Hepatocyte (in vitro differentiated cells): ENCODE measurements around the gene GALNT17. TPM values are rescaled to one million over a fixed set of nuclear protein-coding genes. Genes with fewer than 3 reads are reported as not detected.

ENCODE experiments used
- DNase-seq: peaks from one replicate; pipeline ENCODE4 v3.0.0-alpha.2; 2016; ENCODE audit warnings: low spot score
- H2AFZ ChIP-seq: fragments of 200-600 bp; sonication (generic); 2 replicates; pipeline ENCODE4 v1.6.0; 2016; ENCODE audit warnings: antibody characterized with exemption, mild to moderate bottlenecking
- H3K27ac ChIP-seq: fragments of 200-600 bp; sonication (generic); 2 replicates; pipeline ENCODE4 v1.5.1; 2016; ENCODE audit warnings: mild to moderate bottlenecking
- H3K27me3 ChIP-seq: fragments of 200-600 bp; sonication (generic); 2 replicates; pipeline ENCODE4 v1.6.1; 2016
- H3K36me3 ChIP-seq: fragments of 200-600 bp; sonication (generic); replicated peaks from 2 replicates; pipeline ENCODE4 v1.5.1; 2016; ENCODE audit warnings: low read depth; ENCODE audit not compliant: insufficient read depth
- H3K4me1 ChIP-seq: fragments of 200-600 bp; sonication (generic); 2 replicates; pipeline ENCODE4 v1.5.1; 2016; ENCODE audit warnings: mild to moderate bottlenecking, moderate library complexity; ENCODE audit not compliant: insufficient read depth
- H3K4me2 ChIP-seq: fragments of 200-600 bp; sonication (generic); 2 replicates; pipeline ENCODE4 v1.6.0; 2016
- H3K4me3 ChIP-seq: fragments of 200-600 bp; sonication (generic); 2 replicates; pipeline ENCODE4 v1.5.1; 2016; ENCODE audit warnings: mild to moderate bottlenecking
- H3K79me2 ChIP-seq: fragments of 200-600 bp; sonication (generic); 2 replicates; pipeline ENCODE4 v1.6.0; 2017; ENCODE audit warnings: mild to moderate bottlenecking
- H3K9me2 ChIP-seq: fragments of 200-600 bp; sonication (generic); replicated peaks from 2 replicates; pipeline ENCODE4 v1.6.0; 2017; ENCODE audit warnings: mild to moderate bottlenecking; ENCODE audit not compliant: insufficient read depth
- H3K9me3 ChIP-seq: fragments of 200-600 bp; sonication (generic); 2 replicates; pipeline ENCODE4 v1.5.1; 2016; ENCODE audit warnings: low read depth, mild to moderate bottlenecking
- H4K20me1 ChIP-seq: fragments of 200-600 bp; sonication (generic); 2 replicates; pipeline ENCODE4 v1.6.0; 2016; ENCODE audit warnings: mild to moderate bottlenecking; ENCODE audit not compliant: insufficient read depth, poor library complexity, severe bottlenecking
- EZH2 ChIP-seq: fragments of 200-600 bp; sonication (generic); IDR thresholded peaks from 2 replicates; pipeline ENCODE4 v1.6.1; 2016; ENCODE audit warnings: antibody characterized with exemption, mild to moderate bottlenecking, borderline replicate concordance
- EZH2phosphoT487 ChIP-seq: fragments of 200-600 bp; sonication (generic); IDR thresholded peaks from one replicate; pipeline ENCODE4 v1.6.1; 2018; ENCODE audit warnings: antibody characterized with exemption, mild to moderate bottlenecking, low read depth, moderate library complexity; ENCODE audit not compliant: unreplicated experiment, severe bottlenecking
- WGBS: methylation state at CpG from one replicate; pipeline ENCODE4 v1.1.6; 2016; ENCODE audit warnings: low lambda C conversion rate; ENCODE audit errors: missing lambda C conversion rate; 5-methylcytosine and 5-hydroxymethylcytosine counted together
- polyA plus RNA-seq: library from polyadenylated mRNA; unstranded; fragments of >200 nt; fragmentation: Nextera tagmentation; extraction: Ambion mirVana; gene quantifications from 2 replicates; pipeline ENCODE4 v1.2.1, GENCODE V29; 2016
- total RNA-seq: library from RNA; depleted of rRNA; stranded (reverse); fragments of >200 nt; gene quantifications from 2 replicates; pipeline ENCODE4 v1.2.3, GENCODE V29; 2014
- TF ChIP-seq, protein P1 (sequence below): fragments of 200-600 bp; sonication (generic); IDR thresholded peaks from 2 replicates; pipeline ENCODE4 v1.5.1; 2016; ENCODE audit warnings: antibody characterized with exemption, mild to moderate bottlenecking; ENCODE audit not compliant: poor library complexity

The GALNT17 gene
- total and polyA plus RNA-seq, 2 experiments from 2014 or later, result 4.3 to 8.1 TPM

DNA sequence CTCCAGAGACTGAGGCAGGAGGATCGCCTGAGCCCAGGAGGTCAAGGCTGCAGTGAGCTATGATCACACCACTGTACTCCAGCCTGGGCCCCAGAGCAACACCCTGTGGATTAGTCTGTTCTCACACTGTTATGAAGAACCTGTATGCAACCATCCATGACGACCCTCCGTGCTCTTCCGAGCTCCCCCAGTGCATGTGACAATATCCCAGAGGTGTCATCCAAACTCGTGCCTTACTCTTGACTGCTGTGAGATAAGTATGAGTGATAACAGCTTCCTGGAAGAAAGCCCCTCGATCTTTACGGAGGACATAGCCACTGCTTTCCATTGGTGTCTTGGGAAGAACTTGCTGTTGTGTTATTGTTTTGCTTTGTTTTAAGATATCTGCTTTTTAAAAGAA, 591.9 kb downstream of the GALNT17 start:
- H3K79me2 ChIP-seq, result no peaks in the 10 kb centered on the region
- no peaks in the 10 kb centered on the region for H3K36me3 ChIP-seq
- no peak overlapping the region for H3K4me2 ChIP-seq
- H3K4me1 ChIP-seq, result no peaks in the 10 kb centered on the region
- TF ChIP-seq, protein P1, sequence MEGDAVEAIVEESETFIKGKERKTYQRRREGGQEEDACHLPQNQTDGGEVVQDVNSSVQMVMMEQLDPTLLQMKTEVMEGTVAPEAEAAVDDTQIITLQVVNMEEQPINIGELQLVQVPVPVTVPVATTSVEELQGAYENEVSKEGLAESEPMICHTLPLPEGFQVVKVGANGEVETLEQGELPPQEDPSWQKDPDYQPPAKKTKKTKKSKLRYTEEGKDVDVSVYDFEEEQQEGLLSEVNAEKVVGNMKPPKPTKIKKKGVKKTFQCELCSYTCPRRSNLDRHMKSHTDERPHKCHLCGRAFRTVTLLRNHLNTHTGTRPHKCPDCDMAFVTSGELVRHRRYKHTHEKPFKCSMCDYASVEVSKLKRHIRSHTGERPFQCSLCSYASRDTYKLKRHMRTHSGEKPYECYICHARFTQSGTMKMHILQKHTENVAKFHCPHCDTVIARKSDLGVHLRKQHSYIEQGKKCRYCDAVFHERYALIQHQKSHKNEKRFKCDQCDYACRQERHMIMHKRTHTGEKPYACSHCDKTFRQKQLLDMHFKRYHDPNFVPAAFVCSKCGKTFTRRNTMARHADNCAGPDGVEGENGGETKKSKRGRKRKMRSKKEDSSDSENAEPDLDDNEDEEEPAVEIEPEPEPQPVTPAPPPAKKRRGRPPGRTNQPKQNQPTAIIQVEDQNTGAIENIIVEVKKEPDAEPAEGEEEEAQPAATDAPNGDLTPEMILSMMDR, result no peak
- H4K20me1 ChIP-seq, result no peaks in the 10 kb centered on the region
- peaks cover 23% of the 10 kb centered on the region for H3K27me3 ChIP-seq
- no peak overlapping the region for H3K4me3 ChIP-seq
- 54% methylated on average over 7 of the region's 7 CpGs for WGBS
- no peak overlapping the region for H3K27ac ChIP-seq
- H3K9me2 ChIP-seq, result no peaks in the 10 kb centered on the region
- H2AFZ ChIP-seq, result no peak overlapping the region
- no peak for DNase-seq
- no peaks in the 10 kb centered on the region for H3K9me3 ChIP-seq

DNA sequence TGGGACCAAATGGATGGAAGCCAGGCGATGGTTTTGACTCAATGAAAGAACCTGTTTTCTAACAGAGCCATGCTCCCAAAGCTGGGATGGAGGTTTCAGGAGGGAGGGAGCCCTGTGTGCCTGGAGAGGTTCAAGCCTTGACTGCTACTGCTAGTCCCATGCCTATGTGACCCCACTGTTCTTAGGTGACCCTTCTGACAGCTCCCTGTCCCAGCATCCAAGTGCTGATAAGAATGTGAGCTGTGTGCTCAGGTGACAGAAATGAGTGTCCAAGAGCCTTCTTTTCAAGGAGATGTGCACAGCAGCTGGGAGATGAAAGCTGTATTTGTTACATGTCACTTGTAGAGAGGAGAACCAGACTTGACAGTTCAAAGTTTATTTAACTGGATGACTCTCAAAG, 595.4 kb downstream of the GALNT17 start:
- H2AFZ ChIP-seq, result no peak overlapping the region
- WGBS, result 93% methylated on average over 1 of the region's 1 CpG
- no peaks in the 10 kb centered on the region for H3K9me3 ChIP-seq
- H3K4me3 ChIP-seq, result no peak overlapping the region
- H4K20me1 ChIP-seq, result no peaks in the 10 kb centered on the region
- no peaks in the 10 kb centered on the region for H3K79me2 ChIP-seq
- H3K4me2 ChIP-seq, result no peak overlapping the region
- no peak overlapping the region for H3K27ac ChIP-seq
- no peaks in the 10 kb centered on the region for H3K9me2 ChIP-seq
- H3K27me3 ChIP-seq, result peaks cover 9% of the 10 kb centered on the region
- no peaks in the 10 kb centered on the region for H3K36me3 ChIP-seq
- TF ChIP-seq, protein P1, result no peak
- no peak for TF ChIP-seq EZH2phosphoT487
- no peak for TF ChIP-seq EZH2
- DNase-seq, result no peak
- no peaks in the 10 kb centered on the region for H3K4me1 ChIP-seq

DNA sequence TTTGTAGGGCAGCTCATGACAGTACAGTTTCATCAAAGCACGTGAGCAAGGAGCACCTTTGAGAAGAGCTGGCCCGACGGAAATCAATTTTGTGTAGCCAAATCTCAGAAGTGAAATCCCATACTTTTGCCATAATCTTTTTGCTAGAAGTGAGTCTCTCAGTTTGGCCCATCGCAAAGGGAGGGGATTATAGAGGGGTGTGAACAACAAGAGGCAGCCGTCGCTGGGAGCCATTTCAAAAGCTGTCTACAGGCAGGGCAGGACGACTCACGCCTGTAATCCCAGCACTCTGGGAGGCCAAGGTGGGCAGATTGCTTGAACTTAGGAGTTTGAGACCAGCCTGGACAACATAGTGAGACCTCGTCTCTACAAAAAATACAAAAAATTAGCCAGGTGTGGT, 599.8 kb downstream of the GALNT17 start:
- 85% methylated on average over 9 of the region's 9 CpGs for WGBS
- Histone ChIP-seq H3K27me3 (no peaks in the 10 kb centered on the region), H2AFZ (no peak overlapping the region), H3K4me1 (no peaks in the 10 kb centered on the region), H3K27ac (no peak overlapping the region), H4K20me1 (no peaks in the 10 kb centered on the region), H3K4me3 (no peak overlapping the region), H3K79me2 (no peaks in the 10 kb centered on the region), H3K36me3 (no peaks in the 10 kb centered on the region), H3K4me2 (no peak overlapping the region), H3K9me3 (no peaks in the 10 kb centered on the region), H3K9me2 (no peaks in the 10 kb centered on the region)
- DNase-seq, result no peak
- TF ChIP-seq, protein P1, result no peak
- TF ChIP-seq EZH2phosphoT487, result no peak

DNA sequence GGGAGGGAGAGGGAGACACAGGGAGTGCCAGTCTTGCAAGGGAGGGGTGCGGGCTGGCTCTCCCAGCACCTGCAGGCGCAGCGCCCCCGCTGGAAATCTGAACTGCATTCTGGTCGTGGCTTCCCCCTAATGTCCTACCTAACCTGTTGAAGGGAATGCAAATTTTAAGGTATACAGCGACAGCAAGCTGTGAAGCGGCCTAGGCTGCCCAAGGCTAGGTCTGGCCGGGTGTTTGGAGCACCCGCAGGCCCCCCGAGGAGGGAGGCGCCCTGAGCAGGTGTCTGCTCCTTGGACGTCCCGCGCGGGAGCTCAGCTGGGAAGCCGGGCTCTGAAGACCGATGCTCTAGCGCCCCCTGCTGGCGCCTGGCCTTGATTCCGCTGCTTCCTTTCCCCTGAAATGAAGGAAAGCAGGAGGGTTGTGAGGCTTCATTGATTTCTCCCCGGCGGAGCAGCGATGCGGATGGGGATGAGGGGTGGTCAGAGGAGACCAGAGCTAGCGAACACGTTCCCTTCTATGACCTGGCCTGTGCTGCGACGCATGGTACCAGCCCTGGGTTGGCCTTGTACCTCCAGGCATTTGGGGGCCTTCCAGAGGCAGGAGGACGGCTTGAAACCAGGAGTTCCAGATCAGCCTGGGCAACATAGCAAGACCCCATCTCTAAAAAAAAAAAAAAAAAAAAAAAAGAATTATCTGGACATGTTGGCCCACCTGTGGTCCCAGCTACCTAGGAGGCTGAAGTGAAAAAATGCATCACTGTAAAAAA, 601.3 kb downstream of the GALNT17 start:
- Histone ChIP-seq H3K4me3 (no peak overlapping the region), H3K9me2 (no peaks in the 10 kb centered on the region), H3K79me2 (no peaks in the 10 kb centered on the region), H3K4me1 (no peaks in the 10 kb centered on the region), H3K27me3 (no peaks in the 10 kb centered on the region), H3K9me3 (no peaks in the 10 kb centered on the region), H3K36me3 (no peaks in the 10 kb centered on the region), H3K27ac (no peak overlapping the region), H3K4me2 (peak overlapping the region; percentile 89), H4K20me1 (no peaks in the 10 kb centered on the region), H2AFZ (no peak overlapping the region)
- 7% methylated on average over 24 of the region's 29 CpGs for WGBS
- peak; percentile 96 for DNase-seq
- no peak for TF ChIP-seq EZH2phosphoT487
- TF ChIP-seq, protein P1, result peak; percentile 94
